Keratinocyte (primary cell): Measurements from ENCODE around the gene EIF3L. TPM values are rescaled to one million over a fixed set of nuclear protein-coding genes. Genes with fewer than 3 reads are reported as not detected.

Experiments used
- DNase-seq: peaks from one replicate; pipeline ENCODE4 v3.0.0-alpha.2; 2011; ENCODE audit warnings: low read depth, missing footprints, low spot score
- FAIRE-seq: peaks from 2 replicates; lab custom pipeline; 2011; peaks lifted over from hg19 to GRCh38; lab: Jason Lieb, UNC
- H2AFZ ChIP-seq: 2 replicates; pipeline ENCODE4 v1.6.0; 2012; ENCODE audit warnings: low read length, control low read depth, inconsistent platforms; ENCODE audit not compliant: control insufficient read depth
- H3K27ac ChIP-seq: 2 replicates; pipeline ENCODE4 v1.5.1; 2011; ENCODE audit warnings: low read length; ENCODE audit not compliant: control insufficient read depth, insufficient read depth
- H3K27me3 ChIP-seq: 3 replicates; pipeline ENCODE4 v1.6.0; 2011; ENCODE audit warnings: low read length; ENCODE audit not compliant: control insufficient read depth, insufficient read depth; ENCODE audit errors: extremely low read depth
- H3K36me3 ChIP-seq, 2 experiments: 2 replicates in 1 of 2; 3 replicates in 1 of 2; pipeline ENCODE4 v1.5.1; 2011; ENCODE audit warnings: low read length in 2 of 2, mild to moderate bottlenecking in 1 of 2; ENCODE audit not compliant: control insufficient read depth in 2 of 2, insufficient read depth in 2 of 2; ENCODE audit errors: extremely low read depth in 1 of 2
- H3K4me1 ChIP-seq: 3 replicates; pipeline ENCODE4 v1.5.1; 2011; ENCODE audit warnings: low read length; ENCODE audit not compliant: control insufficient read depth, insufficient read depth; ENCODE audit errors: extremely low read depth
- H3K4me2 ChIP-seq: 3 replicates; pipeline ENCODE4 v1.6.0; 2011; ENCODE audit warnings: low read depth, low read length; ENCODE audit not compliant: control insufficient read depth, insufficient read depth; ENCODE audit errors: extremely low read depth
- H3K4me3 ChIP-seq, 3 experiments: fragments of 200-600 bp in 1 of 3; sonication (generic) in 1 of 3; 2 replicates in 2 of 3; 3 replicates in 1 of 3; pipeline ENCODE4 v1.5.1; 2011 to 2016; ENCODE audit warnings: low read length in 3 of 3, mild to moderate bottlenecking in 3 of 3, control low read depth in 2 of 3, inconsistent platforms in 1 of 3, low read depth in 1 of 3, mixed read lengths in 1 of 3, mixed run types in 1 of 3, moderate library complexity in 1 of 3; ENCODE audit not compliant: control insufficient read depth in 2 of 3, insufficient read depth in 2 of 3; ENCODE audit errors: extremely low read depth in 1 of 3
- H3K79me2 ChIP-seq: 2 replicates; pipeline ENCODE4 v1.6.0; 2012; ENCODE audit warnings: low read length; ENCODE audit not compliant: control insufficient read depth, insufficient read depth
- H3K9ac ChIP-seq: 3 replicates; pipeline ENCODE4 v1.6.0; 2011; ENCODE audit warnings: low read length; ENCODE audit not compliant: control insufficient read depth, insufficient read depth; ENCODE audit errors: extremely low read depth
- H3K9me1 ChIP-seq: 3 replicates; pipeline ENCODE4 v1.6.0; 2011; ENCODE audit warnings: low read length; ENCODE audit not compliant: control insufficient read depth, insufficient read depth; ENCODE audit errors: extremely low read depth
- H3K9me3 ChIP-seq: 2 replicates; pipeline ENCODE4 v1.5.1; 2012; ENCODE audit warnings: low read depth, low read length; ENCODE audit not compliant: control insufficient read depth
- H4K20me1 ChIP-seq: 3 replicates; pipeline ENCODE4 v1.6.0; 2011; ENCODE audit warnings: low read length; ENCODE audit not compliant: control insufficient read depth, insufficient read depth; ENCODE audit errors: extremely low read depth
- CTCF ChIP-seq, 3 experiments: IDR thresholded peaks in 1 of 3; conservative IDR thresholded peaks in 1 of 3; optimal IDR thresholded peaks in 1 of 3; 2 replicates in 2 of 3; 3 replicates in 1 of 3; pipeline versions ENCODE3 to v1.5.1; 2011; ENCODE audit warnings: low read length in 3 of 3, mild to moderate bottlenecking in 3 of 3, moderate library complexity in 2 of 3, control low read depth in 1 of 3, inconsistent platforms in 1 of 3; ENCODE audit not compliant: insufficient read depth in 2 of 3; ENCODE audit errors: extremely low read depth in 1 of 3
- EZH2 ChIP-seq: IDR thresholded peaks from one replicate; pipeline ENCODE4 v1.6.1; 2012; ENCODE audit warnings: inconsistent platforms, mild to moderate bottlenecking, low read length, moderate library complexity
- dilution Hi-C: fragments of 300-500 bp; cut with MboI; formaldehyde crosslinking; loops from one replicate; pipeline ENCODE4 v1.7.0; 2020; ENCODE audit warnings: low sequenced_read_pairs; ENCODE audit not compliant: extremely low pct_ligation_motif_present
- polyA plus RNA-seq, 5 experiments: library from polyadenylated mRNA; depleted of rRNA in 3 of 5; stranded (reverse) in 3 of 5; stranded (forward) in 1 of 5; unstranded in 1 of 5; fragments of >200 nt; gene quantifications; 1 replicate in 1 of 5; 2 replicates in 3 of 5; 3 replicates in 1 of 5; pipeline versions ENCODE4 v1.2.1 to v1.2.3, GENCODE V29; 2011 to 2012; ENCODE audit warnings: missing spikeins in 2 of 5, low read depth in 1 of 5, low replicate concordance in 1 of 5

The EIF3L gene
- polyA plus RNA-seq, 1 donor (not counting 4 experiments of a cell fraction or from before 2014, with no cell fraction given), result 639 TPM

GRCh38 chr22:37917874-37918548 lies 68.8 kb downstream of the EIF3L start:
- Histone ChIP-seq H3K4me3 (no peak overlapping the region), H3K9me3 (no peaks in the 10 kb centered on the region), H3K4me1 (no peaks in the 10 kb centered on the region), H3K27ac (no peak overlapping the region), H3K4me2 (no peak overlapping the region), H3K27me3 (no peaks in the 10 kb centered on the region), H3K36me3 (peaks cover 54 to 59% of the 10 kb centered on the region in 2 experiments), H4K20me1 (peaks cover 2% of the 10 kb centered on the region), H3K79me2 (peaks cover 61% of the 10 kb centered on the region), H2AFZ (no peak overlapping the region), H3K9ac (no peak overlapping the region), H3K9me1 (no peaks in the 10 kb centered on the region)
- no peak for TF ChIP-seq CTCF (optimal IDR thresholded peaks at IDR 0.05 in 1 of 3, IDR thresholded peaks at IDR 0.05 in 1 of 3, conservative IDR thresholded peaks at IDR 0.05 in 1 of 3; ENCODE audit: extremely low read depth in 1 of 3, insufficient read depth in 2 of 3, low read length in 3 of 3)
- TF ChIP-seq EZH2, result no peak
- DNase-seq (no peak), FAIRE-seq (no peak)
- dilution Hi-C loops, result no loop called here

GRCh38 chr22:37918580-37919270 lies 69.5 kb downstream of the EIF3L start:
- Histone ChIP-seq H3K9ac (no peak overlapping the region), H3K27ac (no peak overlapping the region), H3K27me3 (no peaks in the 10 kb centered on the region), H3K9me3 (no peaks in the 10 kb centered on the region), H2AFZ (no peak overlapping the region), H3K4me3 (no peak overlapping the region), H3K36me3 (peaks cover 53 to 61% of the 10 kb centered on the region in 2 experiments), H4K20me1 (peaks cover 5% of the 10 kb centered on the region), H3K4me2 (no peak overlapping the region), H3K79me2 (peaks cover 59% of the 10 kb centered on the region), H3K9me1 (no peaks in the 10 kb centered on the region), H3K4me1 (no peaks in the 10 kb centered on the region)
- dilution Hi-C loops, result no loop called here
- TF ChIP-seq CTCF (optimal IDR thresholded peaks at IDR 0.05 in 1 of 3, IDR thresholded peaks at IDR 0.05 in 1 of 3, conservative IDR thresholded peaks at IDR 0.05 in 1 of 3; ENCODE audit: extremely low read depth in 1 of 3, insufficient read depth in 2 of 3, low read length in 3 of 3) (no peak), EZH2 (no peak)
- DNase-seq (no peak), FAIRE-seq (no peak)
